HG02884 (cell line): ENCODE results near the gene TIMELESS.
"Not testable (repeated sequence)": the region's sequence is repeated elsewhere in the genome, so short reads cannot be mapped to it uniquely, and the experiment has no call there.

Experiments
- ATAC-seq: cut with Tn5 transposase; IDR thresholded peaks from one replicate; pipeline ENCODE4 v1.9.1; 2021; ENCODE audit warnings: mild to moderate bottlenecking, moderate library complexity; ENCODE audit not compliant: unreplicated experiment

The TIMELESS gene, protein sequence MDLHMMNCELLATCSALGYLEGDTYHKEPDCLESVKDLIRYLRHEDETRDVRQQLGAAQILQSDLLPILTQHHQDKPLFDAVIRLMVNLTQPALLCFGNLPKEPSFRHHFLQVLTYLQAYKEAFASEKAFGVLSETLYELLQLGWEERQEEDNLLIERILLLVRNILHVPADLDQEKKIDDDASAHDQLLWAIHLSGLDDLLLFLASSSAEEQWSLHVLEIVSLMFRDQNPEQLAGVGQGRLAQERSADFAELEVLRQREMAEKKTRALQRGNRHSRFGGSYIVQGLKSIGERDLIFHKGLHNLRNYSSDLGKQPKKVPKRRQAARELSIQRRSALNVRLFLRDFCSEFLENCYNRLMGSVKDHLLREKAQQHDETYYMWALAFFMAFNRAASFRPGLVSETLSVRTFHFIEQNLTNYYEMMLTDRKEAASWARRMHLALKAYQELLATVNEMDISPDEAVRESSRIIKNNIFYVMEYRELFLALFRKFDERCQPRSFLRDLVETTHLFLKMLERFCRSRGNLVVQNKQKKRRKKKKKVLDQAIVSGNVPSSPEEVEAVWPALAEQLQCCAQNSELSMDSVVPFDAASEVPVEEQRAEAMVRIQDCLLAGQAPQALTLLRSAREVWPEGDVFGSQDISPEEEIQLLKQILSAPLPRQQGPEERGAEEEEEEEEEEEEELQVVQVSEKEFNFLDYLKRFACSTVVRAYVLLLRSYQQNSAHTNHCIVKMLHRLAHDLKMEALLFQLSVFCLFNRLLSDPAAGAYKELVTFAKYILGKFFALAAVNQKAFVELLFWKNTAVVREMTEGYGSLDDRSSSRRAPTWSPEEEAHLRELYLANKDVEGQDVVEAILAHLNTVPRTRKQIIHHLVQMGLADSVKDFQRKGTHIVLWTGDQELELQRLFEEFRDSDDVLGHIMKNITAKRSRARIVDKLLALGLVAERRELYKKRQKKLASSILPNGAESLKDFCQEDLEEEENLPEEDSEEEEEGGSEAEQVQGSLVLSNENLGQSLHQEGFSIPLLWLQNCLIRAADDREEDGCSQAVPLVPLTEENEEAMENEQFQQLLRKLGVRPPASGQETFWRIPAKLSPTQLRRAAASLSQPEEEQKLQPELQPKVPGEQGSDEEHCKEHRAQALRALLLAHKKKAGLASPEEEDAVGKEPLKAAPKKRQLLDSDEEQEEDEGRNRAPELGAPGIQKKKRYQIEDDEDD

DNA sequence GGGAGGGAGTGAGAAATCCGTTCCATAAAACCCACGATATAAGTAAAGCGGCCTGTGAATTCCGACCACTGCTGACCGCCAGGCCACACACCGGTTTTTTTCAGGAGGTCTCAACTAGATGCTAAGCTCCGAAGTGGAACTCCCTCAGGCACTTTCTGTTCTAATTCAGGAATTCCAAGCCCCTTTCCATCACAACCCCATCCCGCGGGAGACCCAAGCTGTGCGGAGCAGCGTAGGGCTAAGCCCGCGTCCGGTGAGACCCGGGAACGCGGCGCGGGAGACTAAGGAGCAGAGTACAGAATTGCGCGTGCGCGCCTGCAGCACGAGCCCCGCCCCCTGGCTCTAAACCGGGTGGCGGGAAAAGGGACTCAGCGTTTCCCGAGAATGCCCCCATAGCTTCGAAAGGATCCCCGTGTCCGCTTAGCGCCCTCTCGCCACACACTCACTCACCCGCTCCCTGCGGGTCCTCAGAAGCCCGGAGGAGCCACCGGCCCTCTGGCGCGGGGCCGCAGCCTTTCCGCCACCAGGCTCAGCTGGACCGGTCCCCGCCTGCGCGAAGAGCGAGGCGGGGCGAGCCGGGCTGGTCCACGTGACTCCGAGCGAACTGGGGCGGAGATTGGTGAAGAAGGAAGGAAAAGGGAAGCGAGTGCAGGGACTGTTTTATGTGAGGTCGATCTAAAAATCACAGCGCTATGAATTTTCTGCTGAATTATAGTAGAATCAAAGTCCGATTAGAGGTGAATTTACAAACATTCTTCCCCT, at the start of gene TIMELESS:
Gene TIMELESS, minus strand, starts transcription at position 567 of the 762 bp plus-strand sequence. CDS start 15,256 bp downstream, outside the sequence.
- ATAC-seq = peak; percentile 92

DNA sequence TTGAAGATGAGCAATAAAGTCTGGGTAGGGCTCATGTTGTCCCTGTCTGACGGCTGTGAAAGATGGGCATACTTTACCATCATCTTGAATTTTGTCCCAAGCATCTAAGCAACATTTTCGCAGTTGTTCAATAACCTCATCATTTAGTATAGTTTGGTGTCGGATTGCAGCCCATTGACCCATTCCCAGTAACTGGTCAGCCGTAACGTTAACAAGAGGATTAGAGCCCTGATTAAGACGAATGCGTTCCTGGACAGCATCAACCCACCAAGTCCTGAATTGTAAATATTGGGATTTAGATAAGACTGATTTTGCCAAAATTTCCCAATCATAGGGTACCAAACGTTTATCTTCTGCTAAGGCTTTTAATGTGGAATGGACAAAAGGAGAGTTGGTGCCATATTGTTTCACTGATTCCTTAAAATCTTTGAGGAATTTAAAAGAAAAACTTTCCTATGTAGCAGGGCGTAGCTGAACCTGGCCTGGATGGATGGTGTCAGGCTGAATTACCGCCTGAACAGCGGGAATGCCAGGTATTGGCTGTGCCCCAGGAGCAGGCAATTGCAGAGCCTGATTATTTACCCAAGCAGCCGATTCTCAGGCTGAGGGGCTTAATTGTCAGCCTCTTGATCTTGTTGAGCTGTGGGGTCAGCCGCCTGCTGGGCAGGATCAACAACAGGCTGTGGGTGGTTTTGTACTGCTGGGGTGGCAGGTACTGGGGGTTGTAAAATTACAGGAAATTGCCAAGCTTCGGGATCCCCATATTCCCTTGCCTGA, 49.1 kb upstream of the TIMELESS start:
- ATAC-seq = not testable (repeated sequence)

DNA sequence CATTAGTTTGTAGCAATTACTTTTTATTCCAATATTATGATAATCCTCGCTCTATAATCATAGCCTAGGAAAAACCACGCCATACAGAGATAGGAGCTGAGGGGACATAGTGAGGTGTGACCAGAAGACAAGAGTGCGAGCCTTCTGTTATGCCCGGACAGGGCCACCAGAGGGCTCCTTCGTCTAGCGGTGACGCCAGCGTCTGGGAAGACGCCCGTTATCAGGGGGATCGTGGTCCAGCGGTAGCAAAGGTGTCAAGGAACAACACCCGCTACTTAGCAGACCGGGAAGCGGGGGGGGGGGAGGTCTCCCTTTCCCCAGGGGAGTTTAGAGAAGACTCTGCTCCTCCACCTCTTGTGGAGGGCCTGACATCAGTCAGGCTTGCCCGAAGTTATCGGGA, 47.5 kb upstream of the TIMELESS start:
- not testable (repeated sequence) for ATAC-seq

DNA sequence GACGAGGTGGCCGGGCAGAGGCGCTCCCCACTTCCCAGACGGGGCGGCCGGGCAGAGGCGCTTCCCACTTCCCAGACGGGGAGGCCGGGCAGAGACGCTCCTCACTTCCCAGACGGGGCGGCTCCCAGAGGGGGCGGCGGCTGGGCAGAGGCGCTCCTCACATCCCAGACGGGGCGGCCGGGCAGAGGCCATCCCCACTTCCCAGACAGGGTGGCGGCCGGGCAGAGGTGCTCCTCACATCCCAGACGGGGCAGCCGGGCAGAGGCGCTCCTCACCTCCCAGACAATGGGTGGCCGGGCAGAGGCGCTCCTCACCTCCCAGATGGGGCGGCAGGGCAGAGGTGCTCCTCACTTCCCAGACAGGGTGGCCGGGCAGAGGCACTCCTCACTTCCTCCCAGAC, 45.3 kb upstream of the TIMELESS start:
- not testable (repeated sequence) for ATAC-seq

DNA sequence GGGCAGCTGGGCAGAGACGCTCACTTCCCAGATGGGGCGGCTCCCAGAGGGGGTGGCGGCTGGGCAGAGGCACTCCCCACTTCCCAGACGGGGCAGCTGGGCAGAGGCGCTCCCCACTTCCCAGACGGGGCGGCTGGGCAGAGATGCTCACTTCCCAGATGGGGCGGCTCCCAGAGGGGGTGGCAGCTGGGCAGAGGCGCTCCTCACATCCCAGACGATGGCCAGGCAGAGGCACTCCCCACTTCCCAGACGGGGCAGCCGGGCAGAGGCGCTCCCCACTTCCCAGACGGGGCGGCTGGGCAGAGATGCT, 44.8 kb upstream of the TIMELESS start:
- not testable (repeated sequence) for ATAC-seq

DNA sequence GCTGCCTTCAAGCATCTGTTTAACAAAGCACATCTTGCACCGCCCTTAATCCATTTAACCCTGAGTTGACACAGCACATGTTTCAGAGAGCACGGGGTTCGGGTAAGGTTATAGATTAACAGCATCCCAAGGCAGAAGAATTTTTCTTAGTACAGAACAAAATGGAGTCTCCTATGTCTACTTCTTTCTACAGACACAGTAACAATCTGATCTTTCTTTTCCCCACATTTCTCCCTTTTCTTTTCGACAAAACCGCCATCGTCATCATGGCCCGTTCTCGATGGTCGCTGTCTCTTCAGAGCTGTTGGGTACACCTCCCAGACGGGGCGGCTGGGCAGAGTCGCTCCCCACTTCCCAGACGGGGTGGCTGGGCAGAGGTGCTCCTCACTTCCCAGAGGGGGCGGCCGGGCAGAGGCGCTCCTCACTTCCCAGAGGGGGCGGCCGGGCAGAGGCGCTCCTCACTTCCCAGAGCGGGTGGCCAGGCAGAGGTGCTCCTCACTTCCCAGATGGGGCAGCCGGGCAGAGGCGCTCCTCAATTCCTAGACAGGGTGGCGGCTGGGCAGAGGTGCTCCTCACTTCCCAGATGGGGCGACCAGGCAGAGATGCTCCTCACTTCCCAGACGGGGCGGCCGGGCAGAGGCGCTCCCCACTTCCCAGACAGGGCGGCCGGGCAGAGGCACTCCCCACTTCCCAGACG, 44.3 kb upstream of the TIMELESS start:
- not testable (repeated sequence) for ATAC-seq

DNA sequence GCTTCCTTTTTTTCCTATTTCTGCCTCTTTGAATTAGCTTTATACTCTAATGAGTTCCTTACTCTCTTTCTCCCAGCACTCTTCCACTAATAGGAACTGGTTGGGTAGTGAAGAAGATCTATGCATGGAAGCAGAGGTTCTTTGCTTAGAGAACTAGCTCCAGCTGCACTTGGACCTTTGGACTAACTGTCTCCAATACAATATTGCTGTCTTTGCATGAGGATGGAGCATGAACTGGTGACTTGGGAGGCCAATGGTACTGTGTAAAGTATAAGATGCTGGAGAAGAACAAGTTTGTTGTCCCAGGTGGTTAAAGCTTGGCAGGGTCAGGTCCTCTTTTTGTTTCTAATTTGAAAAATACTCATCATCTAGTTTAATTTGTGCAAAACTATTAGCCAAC, 41.1 kb upstream of the TIMELESS start:
- ATAC-seq = no peak

DNA sequence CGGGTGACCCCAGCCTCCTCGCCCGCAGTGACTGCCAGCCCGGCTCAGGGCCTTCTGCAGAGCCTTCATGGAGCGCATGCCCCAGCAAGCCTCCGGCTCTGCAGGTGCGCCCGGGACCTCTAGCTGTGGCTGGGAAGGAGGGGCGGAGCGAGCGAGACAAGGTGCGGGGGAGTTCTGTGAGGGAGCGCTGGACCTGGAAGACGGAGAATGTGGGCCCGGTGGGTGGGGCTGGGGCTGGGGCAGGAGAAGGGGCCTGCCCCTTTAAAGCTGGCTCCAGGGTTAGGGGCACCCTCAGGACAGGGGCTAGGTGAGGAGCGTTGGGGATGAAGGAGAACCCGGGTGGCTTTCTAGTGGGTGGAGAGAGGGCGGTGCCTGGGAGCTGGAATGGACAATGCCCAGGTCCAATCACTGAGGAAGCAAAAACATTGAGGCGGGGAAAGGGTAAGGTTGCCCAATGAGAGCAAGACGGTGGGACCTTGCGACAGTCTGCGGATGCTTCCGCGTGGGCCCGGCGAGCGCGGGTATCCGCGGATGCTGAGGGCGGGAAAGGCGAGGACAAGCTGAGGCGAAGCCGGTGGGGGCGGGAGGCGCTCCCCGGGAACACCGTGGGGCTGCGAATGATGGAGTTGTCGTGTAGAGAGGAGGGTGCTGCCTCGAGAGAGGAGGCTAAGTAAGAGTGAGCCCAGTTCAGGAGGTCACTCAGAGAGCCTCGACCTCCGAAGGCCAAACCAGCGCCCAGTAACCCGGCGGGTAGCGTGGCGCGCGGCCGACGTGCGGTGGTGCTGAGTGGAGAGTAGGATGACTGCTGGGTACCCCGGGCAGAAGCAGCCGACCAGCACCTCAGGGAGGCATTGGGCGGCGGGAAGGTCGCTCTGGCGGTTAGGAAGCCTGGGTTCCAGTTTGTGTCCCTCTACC, 39.1 kb upstream of the TIMELESS start, which contains the start of gene GLS2:
Gene GLS2, minus strand, starts transcription at position 121 of the 915 bp plus-strand sequence. Its CDS starts 43 bp downstream, at position 78.
- ATAC-seq = peak; percentile 77

DNA sequence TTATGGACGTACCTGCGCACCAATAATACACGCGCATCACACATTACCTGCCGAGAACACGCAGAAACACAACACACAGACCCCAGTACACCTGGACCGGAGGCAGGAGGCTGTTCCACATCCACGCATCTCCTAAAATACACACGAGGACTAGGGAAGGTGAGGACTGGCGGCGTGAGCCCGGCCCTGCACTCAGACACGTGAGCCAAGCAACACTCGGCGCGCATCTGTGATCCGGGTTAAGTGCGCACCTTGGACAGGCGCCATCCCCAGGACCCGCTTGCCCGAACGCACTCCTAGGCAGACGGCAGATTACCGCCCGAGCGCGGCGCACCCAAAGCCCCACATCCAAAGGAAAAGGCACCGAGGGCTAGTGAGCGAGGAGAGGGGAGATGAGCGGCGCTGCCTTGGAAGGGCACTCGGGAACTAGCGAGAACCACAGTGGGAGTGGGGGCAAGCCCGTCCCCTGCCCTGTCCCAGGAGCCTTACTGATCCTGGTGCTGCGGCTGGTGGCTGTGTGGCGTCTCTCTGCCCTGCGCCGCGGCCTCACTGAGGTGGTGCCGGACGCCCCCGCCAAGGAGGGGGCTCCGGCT, 38.3 kb upstream of the TIMELESS start:
- ATAC-seq = peak; percentile 36

DNA sequence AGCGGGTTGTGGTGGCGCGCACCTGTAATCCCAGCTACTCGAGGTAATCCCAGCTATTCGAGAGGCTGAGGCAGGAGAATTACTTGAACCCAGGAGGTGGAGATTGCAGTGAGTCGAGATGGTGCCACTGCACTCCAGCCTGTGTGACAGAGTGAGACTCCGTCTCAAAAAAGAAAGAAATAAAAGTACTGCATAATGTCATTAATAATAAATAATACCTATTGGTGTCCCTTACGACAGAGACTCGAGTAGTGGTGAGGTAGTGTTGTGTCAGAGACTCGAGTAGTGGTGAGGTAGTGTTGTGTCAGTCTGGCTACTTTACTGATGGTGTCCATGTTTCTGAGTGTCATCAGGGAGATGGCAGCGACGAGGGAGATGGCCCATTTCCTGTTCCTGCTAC, 37.5 kb upstream of the TIMELESS start:
- ATAC-seq = no peak

DNA sequence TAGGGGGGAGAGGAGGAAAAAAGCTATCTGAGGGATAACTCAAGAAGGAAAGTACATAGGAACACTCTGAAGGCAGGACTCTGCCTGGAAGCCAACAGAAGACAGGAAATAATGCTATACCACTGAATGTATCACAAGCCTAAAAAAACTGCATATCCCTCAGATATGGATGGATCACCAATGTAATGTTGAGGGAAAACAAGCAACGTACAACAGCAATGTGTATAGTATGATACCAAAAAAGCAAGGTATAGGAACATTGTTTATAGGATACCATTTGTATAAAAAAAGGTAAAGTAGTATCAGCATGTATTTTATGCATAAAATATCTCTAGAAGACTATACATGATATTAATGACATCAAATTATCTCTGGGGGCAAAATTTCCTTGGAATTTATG, 35.3 kb upstream of the TIMELESS start:
- ATAC-seq = no peak

DNA sequence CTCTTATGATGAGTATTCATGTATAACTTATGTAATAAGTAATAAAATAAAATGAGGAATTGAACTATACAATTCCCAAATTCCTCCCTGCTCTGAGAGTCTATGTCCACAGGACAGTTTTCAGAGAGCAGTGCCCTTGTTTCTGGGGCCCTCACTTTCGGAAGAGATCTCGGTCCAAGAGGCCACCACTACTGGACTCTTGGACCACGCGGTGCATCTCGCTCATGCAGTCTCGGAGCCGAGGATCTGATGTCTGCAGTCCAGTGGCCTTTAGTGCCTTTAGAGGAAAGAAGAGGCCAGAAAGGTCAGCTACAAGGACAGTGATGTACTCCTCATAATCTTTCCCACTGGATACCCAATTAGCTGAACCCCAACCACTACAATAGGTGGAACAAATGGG, 30.4 kb upstream of the TIMELESS start:
- ATAC-seq = no peak

DNA sequence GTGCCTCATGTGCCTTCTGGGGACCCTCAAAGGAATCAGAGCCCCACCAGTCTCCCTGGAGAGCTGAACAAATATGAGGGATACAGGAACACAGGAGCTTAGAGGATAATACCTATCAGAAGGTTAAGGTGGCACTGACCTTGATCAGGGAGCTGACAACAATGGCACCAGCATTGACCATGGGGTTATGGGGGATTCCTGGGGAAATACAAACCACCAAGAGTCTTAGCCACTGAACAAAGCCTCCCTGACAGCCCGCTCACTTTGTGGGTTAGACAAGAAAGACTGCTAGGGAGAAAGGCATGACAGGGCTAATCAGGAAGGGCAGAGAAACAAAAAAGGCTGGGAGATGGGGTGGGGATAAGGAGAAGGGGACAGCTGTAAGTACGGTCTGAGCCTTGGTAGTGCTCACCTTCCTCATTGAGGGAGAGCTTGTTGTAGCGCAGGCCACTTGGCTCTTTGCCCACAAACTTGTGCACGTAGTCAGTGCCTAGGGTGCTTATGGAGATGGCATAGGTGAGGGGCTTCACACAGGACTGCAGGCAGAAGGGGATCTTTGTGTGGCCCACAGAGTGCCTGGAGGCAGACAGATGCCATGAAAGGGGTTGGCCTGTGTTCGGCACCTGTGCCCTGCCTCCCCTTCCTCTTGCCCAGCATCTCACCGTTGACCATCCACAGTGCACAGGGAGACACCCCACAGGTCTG, 28.4 kb upstream of the TIMELESS start:
- no peak for ATAC-seq

DNA sequence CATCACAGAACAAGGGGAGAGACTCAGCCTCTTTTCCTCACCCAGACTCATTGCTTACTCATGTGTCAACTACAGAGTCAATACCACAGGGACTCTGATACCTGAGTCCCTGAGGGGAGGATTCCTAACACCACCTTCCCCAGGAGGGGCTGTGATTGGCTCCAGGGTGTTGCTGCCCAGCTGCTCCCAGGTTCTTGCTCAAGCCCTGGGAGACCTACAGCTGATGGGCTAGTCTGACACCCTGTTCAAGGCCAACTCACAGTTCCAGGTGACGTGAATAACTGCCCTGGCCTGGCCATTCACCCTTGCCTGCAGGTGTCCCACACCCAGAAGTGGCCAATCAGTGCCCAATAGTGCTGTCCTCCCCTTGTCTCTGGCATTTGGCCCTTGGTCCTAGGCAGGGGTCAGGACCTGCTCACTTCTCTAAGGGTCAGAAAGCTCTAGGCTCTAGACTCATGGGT, 27.8 kb upstream of the TIMELESS start:
- no peak for ATAC-seq

DNA sequence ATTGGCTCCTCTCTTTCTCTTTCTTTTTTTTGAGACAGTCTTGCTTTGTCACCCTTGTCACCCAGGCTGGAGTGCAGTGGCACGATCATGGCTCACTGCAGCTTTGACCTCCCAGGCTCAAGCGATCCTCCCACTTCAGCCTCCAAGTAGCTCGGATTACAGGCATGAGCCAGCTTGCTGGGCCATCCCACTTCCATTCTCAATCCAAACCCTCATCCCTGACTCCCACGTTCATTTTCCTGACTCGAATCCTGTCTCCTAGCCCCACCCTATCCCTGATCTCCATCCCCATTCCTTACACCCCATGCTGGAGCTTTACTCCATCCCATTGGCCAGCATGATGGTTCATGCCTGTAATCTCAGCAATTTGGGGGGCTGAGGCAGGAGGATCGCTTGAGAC, 26.9 kb upstream of the TIMELESS start:
- no peak for ATAC-seq

DNA sequence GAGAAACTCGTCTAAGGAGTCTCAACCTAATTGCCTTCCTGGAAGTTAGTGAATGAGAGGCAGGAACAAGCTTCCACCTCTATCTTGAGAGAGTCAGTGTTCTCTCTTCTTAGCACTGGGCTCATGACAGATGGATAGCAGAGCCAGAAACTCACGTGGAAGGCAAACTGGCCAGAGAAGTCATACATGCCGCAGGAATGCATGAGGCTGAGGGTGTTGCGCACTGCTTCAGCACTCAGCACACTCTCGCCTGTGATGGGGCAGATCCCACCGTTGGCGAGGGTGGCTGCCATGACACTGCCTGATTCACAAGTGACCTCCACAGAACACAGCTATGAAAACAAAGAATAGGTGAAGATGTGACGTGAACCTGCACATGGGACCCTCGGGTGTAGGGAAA, 25.2 kb upstream of the TIMELESS start:
- no peak for ATAC-seq
